ENCODE data around the gene PRPF40B.
"Not testable (repeated sequence)": the region's sequence is repeated elsewhere in the genome, so short reads cannot be mapped to it uniquely, and the experiment has no call there.

PRPF40B gene

GRCh38 chr12:49609059-49609874 is 14.1 kb upstream of the PRPF40B start:
- no peak for TF ChIP-seq CTCF (IDR thresholded peaks at IDR 0.05; ENCODE audit: control extremely low read depth, extremely low read depth, low read depth, missing control alignments)
- POLR2A ChIA-PET, result no interaction called here
- DNase-seq (ENCODE audit: extremely low spot score), result no peak
- CTCF ChIA-PET, result no interaction called here

- POLR2A ChIA-PET, result no interaction called here
- no peak for TF ChIP-seq CTCF (IDR thresholded peaks at IDR 0.05; ENCODE audit: control extremely low read depth, extremely low read depth, low read depth, missing control alignments)
- DNase-seq (ENCODE audit: extremely low spot score), result no peak
- CTCF ChIA-PET, result no interaction called here
These were observed 13.5 kb upstream of the PRPF40B start for GRCh38 chr12:49609875-49610154.

- POLR2A ChIA-PET, result not testable (repeated sequence)
- CTCF ChIA-PET, result interaction anchor here (0.8 to 1.6 kb wide), 3 partner anchors 13 to 53 kb away, joined by 3 to 6 read pairs (median 3); partner anchors contain the start of gene PRPF40B
These were observed 12.6 kb upstream of the PRPF40B start for GRCh38 chr12:49610785-49611184.

GRCh38 chr12:49612210-49612609 is 11.2 kb upstream of the PRPF40B start:
- TF ChIP-seq CTCF (IDR thresholded peaks at IDR 0.05; ENCODE audit: control extremely low read depth, extremely low read depth, low read depth, missing control alignments), result no peak
- ChIA-PET CTCF (interaction anchor here (0.9 to 1.6 kb wide), 3 partner anchors 11 to 48 kb away, joined by 3 to 6 read pairs (median 4); partner anchors contain the start of gene PRPF40B), POLR2A (interaction anchor here (0.6 kb wide), 1 partner anchor 10 kb away, joined by 4 read pairs; no protein-coding TSS in a partner anchor)
- DNase-seq (ENCODE audit: extremely low spot score), result no peak

More at GRCh38 chr12:49610785-49611184, 12.6 kb upstream of the PRPF40B start:
- not testable (repeated sequence) for DNase-seq (ENCODE audit: extremely low spot score)

GRCh38 chr12:49615725-49616124 is 7.6 kb upstream of the PRPF40B start:
- ChIA-PET CTCF (interaction anchor here (0.9 to 1.8 kb wide), 4 partner anchors 8 to 623 kb away, joined by 3 to 10 read pairs (median 5); partner anchors contain the start of genes FAM186B and PRPF40B), POLR2A (no interaction called here)
- DNase-seq (ENCODE audit: extremely low spot score), result no peak
- no peak for TF ChIP-seq CTCF (IDR thresholded peaks at IDR 0.05; ENCODE audit: control extremely low read depth, extremely low read depth, low read depth, missing control alignments)

GRCh38 chr12:49616533-49617219 is 6.7 kb upstream of the PRPF40B start:
- ChIA-PET CTCF (no interaction called here), POLR2A (no interaction called here)
- no peak for TF ChIP-seq CTCF (IDR thresholded peaks at IDR 0.05; ENCODE audit: control extremely low read depth, extremely low read depth, low read depth, missing control alignments)
- no peak for DNase-seq (ENCODE audit: extremely low spot score)

- POLR2A ChIA-PET, result no interaction called here
- no peak for DNase-seq (ENCODE audit: extremely low spot score)
- CTCF ChIA-PET, result interaction anchor here (1.7 to 7.7 kb wide), 4 partner anchors 11 to 260 kb away, joined by 6 to 54 read pairs (median 10); no protein-coding TSS in a partner anchor
- no peak for TF ChIP-seq CTCF (IDR thresholded peaks at IDR 0.05; ENCODE audit: control extremely low read depth, extremely low read depth, low read depth, missing control alignments)
These were observed 4.8 kb upstream of the PRPF40B start for GRCh38 chr12:49618576-49618975.

Measured in GM10248 (cell line).